Erythroblast (primary cell): ENCODE results near the gene CD6.

Experiments used
- GATA1 ChIP-seq: IDR thresholded peaks from 2 replicates; pipeline ENCODE4 v1.6.1; 2011; ENCODE audit warnings: low read depth, mild to moderate bottlenecking, control low read depth, low read length, moderate library complexity
- POLR2A ChIP-seq: IDR thresholded peaks from 2 replicates; pipeline ENCODE4 v1.6.1; 2011; ENCODE audit warnings: mild to moderate bottlenecking, low read length

- TF ChIP-seq POLR2A (no peak), GATA1 (no peak)
Measured at GRCh38 chr11:61039916-61040315, 68.4 kb downstream of the CD6 start.
